ENCODE results near the gene ING4. TPM values are rescaled to one million over a fixed set of nuclear protein-coding genes. Genes with fewer than 3 reads are reported as not detected.

ING4 gene
- total RNA-seq, 3 donors from 2014 or later (not counting 1 experiment from before 2014, with no cell fraction given), result 29.9 to 40.9 (median 30.2) TPM

GRCh38 chr12:6693832-6694355 lies 31.0 kb upstream of the ING4 start:
- no peaks in the 10 kb centered on the region for H3K36me3 Mint-ChIP-seq
- TF ChIP-seq CTCF (IDR thresholded peaks at IDR 0.05), result no peak
- peaks cover 8 to 19% of the 10 kb centered on the region in 2 donors for H3K4me1 Mint-ChIP-seq
- Histone ChIP-seq H3K4me3 (ENCODE audit: low read length) (no peak overlapping the region), H3K36me3 (ENCODE audit: control insufficient read depth, insufficient read depth, low read length) (no peaks in the 10 kb centered on the region), H3K27me3 (ENCODE audit: control insufficient read depth, insufficient read depth, low read length) (peaks cover 3% of the 10 kb centered on the region), H3K4me1 (ENCODE audit: control insufficient read depth, insufficient read depth, low read length) (peaks cover 18% of the 10 kb centered on the region), H3K27ac (ENCODE audit: low read length) (no peak overlapping the region), H3K9me3 (ENCODE audit: control insufficient read depth, insufficient read depth, low read length) (no peaks in the 10 kb centered on the region)
- DNase-seq (no peak), ATAC-seq (no peak)
- no peaks in the 10 kb centered on the region for H3K9me3 Mint-ChIP-seq
- H3K27ac Mint-ChIP-seq, result no peak overlapping the region
- peaks cover 23 to 26% of the 10 kb centered on the region in 2 donors for H3K27me3 Mint-ChIP-seq (ENCODE audit: low read depth in 2 of 2)
- WGBS (ENCODE audit: insufficient coverage), result 91% methylated on average over 4 of the region's 4 CpGs
- intact Hi-C loops (cut with micrococcal nuclease), result no loop called here
- H3K4me3 Mint-ChIP-seq, result no peak overlapping the region

- ATAC-seq, result no peak
- peaks cover 15 to 29% of the 10 kb centered on the region in 2 donors for H3K4me1 Mint-ChIP-seq
- H3K4me1 ChIP-seq (ENCODE audit: control insufficient read depth, insufficient read depth, low read length), result peaks cover 23% of the 10 kb centered on the region
- H3K9me3 ChIP-seq (ENCODE audit: control insufficient read depth, insufficient read depth, low read length), result no peaks in the 10 kb centered on the region
- no peaks in the 10 kb centered on the region for H3K9me3 Mint-ChIP-seq
- WGBS (ENCODE audit: insufficient coverage), result 71% methylated on average over 2 of the region's 2 CpGs
- peaks cover 14 to 16% of the 10 kb centered on the region in 2 donors for H3K27me3 Mint-ChIP-seq (ENCODE audit: low read depth in 2 of 2)
- H3K4me3 Mint-ChIP-seq, result no peak overlapping the region
- H3K27ac ChIP-seq (ENCODE audit: low read length), result no peak overlapping the region
- DNase-seq, result no peak
- H3K27ac Mint-ChIP-seq, result peak overlapping the region in 1 of 2 donors; percentile 13
- intact Hi-C loops (cut with micrococcal nuclease), result no loop called here
- TF ChIP-seq CTCF (IDR thresholded peaks at IDR 0.05), result no peak
- H3K27me3 ChIP-seq (ENCODE audit: control insufficient read depth, insufficient read depth, low read length), result no peaks in the 10 kb centered on the region
- H3K4me3 ChIP-seq (ENCODE audit: low read length), result no peak overlapping the region
- H3K36me3 ChIP-seq (ENCODE audit: control insufficient read depth, insufficient read depth, low read length), result no peaks in the 10 kb centered on the region
- no peaks in the 10 kb centered on the region for H3K36me3 Mint-ChIP-seq
Observed at GRCh38 chr12:6692888-6693287, 30.0 kb upstream of the ING4 start.

GRCh38 chr12:6691473-6691872 lies 28.6 kb upstream of the ING4 start:
- 93% methylated on average over 2 of the region's 4 CpGs for WGBS (ENCODE audit: insufficient coverage)
- Histone ChIP-seq H3K27me3 (ENCODE audit: control insufficient read depth, insufficient read depth, low read length) (no peaks in the 10 kb centered on the region), H3K36me3 (ENCODE audit: control insufficient read depth, insufficient read depth, low read length) (no peaks in the 10 kb centered on the region), H3K4me3 (ENCODE audit: low read length) (no peak overlapping the region), H3K4me1 (ENCODE audit: control insufficient read depth, insufficient read depth, low read length) (peaks cover 22% of the 10 kb centered on the region), H3K9me3 (ENCODE audit: control insufficient read depth, insufficient read depth, low read length) (no peaks in the 10 kb centered on the region), H3K27ac (ENCODE audit: low read length) (no peak overlapping the region)
- ATAC-seq, result no peak
- intact Hi-C loops (cut with micrococcal nuclease), result no loop called here
- no peak for TF ChIP-seq CTCF (IDR thresholded peaks at IDR 0.05)
- DNase-seq, result no peak
- Mint-ChIP-seq H3K27me3 (ENCODE audit: low read depth in 2 of 2) (peaks cover 6 to 7% of the 10 kb centered on the region in 2 donors), H3K4me1 (peaks cover 29 to 43% of the 10 kb centered on the region in 2 donors), H3K27ac (no peak overlapping the region), H3K36me3 (no peaks in the 10 kb centered on the region), H3K9me3 (no peaks in the 10 kb centered on the region), H3K4me3 (no peak overlapping the region)

Data from natural killer cell (primary cell).